ENCODE results near the gene FAF2. TPM values are rescaled to one million over a fixed set of nuclear protein-coding genes. Genes with fewer than 3 reads are reported as not detected.

Gene FAF2
- total RNA-seq, 1 donor from 2014 or later, result 45.5 TPM

GRCh38 chr5:176491901-176492300 is 43.7 kb downstream of the FAF2 start:
- no peak for TF ChIP-seq CTCF (IDR thresholded peaks at IDR 0.05; ENCODE audit: insufficient read depth, low read length, poor library complexity, severe bottlenecking)
- Histone ChIP-seq H3K4me3 (ENCODE audit: low read depth, low read length) (no peak overlapping the region), H3K36me3 (ENCODE audit: control insufficient read depth, insufficient read depth, low read length) (peaks cover 4% of the 10 kb centered on the region), H3K27me3 (ENCODE audit: control insufficient read depth, insufficient read depth, low read length) (no peaks in the 10 kb centered on the region)
- DNase-seq (ENCODE audit: low read depth), result no peak

GRCh38 chr5:176492431-176492830 is 44.2 kb downstream of the FAF2 start:
- H3K36me3 ChIP-seq (ENCODE audit: control insufficient read depth, insufficient read depth, low read length), result peaks cover 4% of the 10 kb centered on the region
- H3K4me3 ChIP-seq (ENCODE audit: low read depth, low read length), result no peak overlapping the region
- H3K27me3 ChIP-seq (ENCODE audit: control insufficient read depth, insufficient read depth, low read length), result no peaks in the 10 kb centered on the region
- no peak for TF ChIP-seq CTCF (IDR thresholded peaks at IDR 0.05; ENCODE audit: insufficient read depth, low read length, poor library complexity, severe bottlenecking)
- DNase-seq (ENCODE audit: low read depth), result no peak

- Histone ChIP-seq H3K4me3 (ENCODE audit: low read depth, low read length) (no peak overlapping the region), H3K36me3 (ENCODE audit: control insufficient read depth, insufficient read depth, low read length) (peaks cover 5% of the 10 kb centered on the region), H3K27me3 (ENCODE audit: control insufficient read depth, insufficient read depth, low read length) (no peaks in the 10 kb centered on the region)
- no peak for DNase-seq (ENCODE audit: low read depth)
- no peak for TF ChIP-seq CTCF (IDR thresholded peaks at IDR 0.05; ENCODE audit: insufficient read depth, low read length, poor library complexity, severe bottlenecking)
Observed at GRCh38 chr5:176497852-176498251, 49.7 kb downstream of the FAF2 start.

GRCh38 chr5:176499273-176499672 is 51.1 kb downstream of the FAF2 start:
- Histone ChIP-seq H3K27me3 (ENCODE audit: control insufficient read depth, insufficient read depth, low read length) (no peaks in the 10 kb centered on the region), H3K4me3 (ENCODE audit: low read depth, low read length) (no peak overlapping the region), H3K36me3 (ENCODE audit: control insufficient read depth, insufficient read depth, low read length) (peaks cover 4% of the 10 kb centered on the region)
- no peak for TF ChIP-seq CTCF (IDR thresholded peaks at IDR 0.05; ENCODE audit: insufficient read depth, low read length, poor library complexity, severe bottlenecking)
- no peak for DNase-seq (ENCODE audit: low read depth)

- DNase-seq (ENCODE audit: low read depth), result no peak
- Histone ChIP-seq H3K4me3 (ENCODE audit: low read depth, low read length) (no peak overlapping the region), H3K27me3 (ENCODE audit: control insufficient read depth, insufficient read depth, low read length) (no peaks in the 10 kb centered on the region), H3K36me3 (ENCODE audit: control insufficient read depth, insufficient read depth, low read length) (peaks cover 4% of the 10 kb centered on the region)
- no peak for TF ChIP-seq CTCF (IDR thresholded peaks at IDR 0.05; ENCODE audit: insufficient read depth, low read length, poor library complexity, severe bottlenecking)
Observed at GRCh38 chr5:176500511-176500910, 52.3 kb downstream of the FAF2 start.

- no peak overlapping the region for H3K4me3 ChIP-seq (ENCODE audit: low read depth, low read length)
- DNase-seq (ENCODE audit: low read depth), result no peak
- TF ChIP-seq CTCF (IDR thresholded peaks at IDR 0.05; ENCODE audit: insufficient read depth, low read length, poor library complexity, severe bottlenecking), result no peak
- peaks cover 4% of the 10 kb centered on the region for H3K36me3 ChIP-seq (ENCODE audit: control insufficient read depth, insufficient read depth, low read length)
- H3K27me3 ChIP-seq (ENCODE audit: control insufficient read depth, insufficient read depth, low read length), result no peaks in the 10 kb centered on the region
Observed at GRCh38 chr5:176501333-176501732, 53.1 kb downstream of the FAF2 start.

All from kidney epithelial cell (primary cell).